ENCODE data around the gene NPR1. TPM values are rescaled to one million over a fixed set of nuclear protein-coding genes. Genes with fewer than 3 reads are reported as not detected.
A peak's percentile ranks its signal among the peaks of the same experiment; 100 is the strongest.

The NPR1 gene
- total RNA-seq, 2 experiments from 2014 or later, result 0.05 to 0.10 TPM

GRCh38 chr1:153687346-153688125, 9.0 kb downstream of the NPR1 start:
- CTCF ChIA-PET, result interaction anchor here (0.5 kb wide), 1 partner anchor 176 kb away, joined by 3 read pairs; no protein-coding TSS in a partner anchor
- Mint-ChIP-seq H3K9me3 (no peaks in the 10 kb centered on the region), H3K27ac (no peak overlapping the region), H3K36me3 (ENCODE audit: low read depth) (no peaks in the 10 kb centered on the region), H3K4me3 (no peak overlapping the region), H3K4me1 (ENCODE audit: low read depth) (peaks cover 9% of the 10 kb centered on the region), H3K27me3 (ENCODE audit: low read depth) (peaks cover 2% of the 10 kb centered on the region)
- intact Hi-C loops (cut with micrococcal nuclease), result no loop called here
- no peak for DNase-seq

GRCh38 chr1:153688276-153688675, 9.8 kb downstream of the NPR1 start:
- Mint-ChIP-seq H3K27ac (no peak overlapping the region), H3K9me3 (no peaks in the 10 kb centered on the region), H3K4me1 (ENCODE audit: low read depth) (peaks cover 9% of the 10 kb centered on the region), H3K4me3 (no peak overlapping the region), H3K36me3 (ENCODE audit: low read depth) (no peaks in the 10 kb centered on the region), H3K27me3 (ENCODE audit: low read depth) (peaks cover 2% of the 10 kb centered on the region)
- intact Hi-C loops (cut with micrococcal nuclease), result no loop called here
- CTCF ChIA-PET, result no interaction called here
- DNase-seq, result no peak

- Mint-ChIP-seq H3K27me3 (ENCODE audit: low read depth) (peaks cover 2% of the 10 kb centered on the region), H3K4me3 (no peak overlapping the region), H3K36me3 (ENCODE audit: low read depth) (no peaks in the 10 kb centered on the region), H3K4me1 (ENCODE audit: low read depth) (peaks cover 9% of the 10 kb centered on the region), H3K9me3 (no peaks in the 10 kb centered on the region), H3K27ac (no peak overlapping the region)
- no peak for DNase-seq
- intact Hi-C loops (cut with micrococcal nuclease), result no loop called here
- CTCF ChIA-PET, result no interaction called here
Measured at GRCh38 chr1:153688736-153689328, 10.3 kb downstream of the NPR1 start.

- Mint-ChIP-seq H3K27ac (no peak overlapping the region), H3K36me3 (ENCODE audit: low read depth) (no peaks in the 10 kb centered on the region), H3K27me3 (ENCODE audit: low read depth) (no peaks in the 10 kb centered on the region), H3K4me3 (no peak overlapping the region), H3K4me1 (ENCODE audit: low read depth) (peaks cover 12% of the 10 kb centered on the region), H3K9me3 (no peaks in the 10 kb centered on the region)
- intact Hi-C loops (cut with micrococcal nuclease), result no loop called here
- DNase-seq, result no peak
- CTCF ChIA-PET, result no interaction called here
Measured at GRCh38 chr1:153693466-153693865, 15.0 kb downstream of the NPR1 start.

GRCh38 chr1:153696741-153697140, 18.3 kb downstream of the NPR1 start:
- peaks cover 3% of the 10 kb centered on the region for H3K4me1 Mint-ChIP-seq (ENCODE audit: low read depth)
- DNase-seq, result no peak
- H3K36me3 Mint-ChIP-seq (ENCODE audit: low read depth), result no peaks in the 10 kb centered on the region
- intact Hi-C loops (cut with micrococcal nuclease), result no loop called here
- no peaks in the 10 kb centered on the region for H3K9me3 Mint-ChIP-seq
- H3K27me3 Mint-ChIP-seq (ENCODE audit: low read depth), result no peaks in the 10 kb centered on the region
- CTCF ChIA-PET, result no interaction called here
- H3K4me3 Mint-ChIP-seq, result no peak overlapping the region
- no peak overlapping the region for H3K27ac Mint-ChIP-seq

- peaks cover 3% of the 10 kb centered on the region for H3K4me1 Mint-ChIP-seq (ENCODE audit: low read depth)
- CTCF ChIA-PET, result no interaction called here
- no peaks in the 10 kb centered on the region for H3K36me3 Mint-ChIP-seq (ENCODE audit: low read depth)
- H3K9me3 Mint-ChIP-seq, result no peaks in the 10 kb centered on the region
- intact Hi-C loops (cut with micrococcal nuclease), result no loop called here
- no peak for DNase-seq
- no peaks in the 10 kb centered on the region for H3K27me3 Mint-ChIP-seq (ENCODE audit: low read depth)
- no peak overlapping the region for H3K27ac Mint-ChIP-seq
- H3K4me3 Mint-ChIP-seq, result no peak overlapping the region
Measured at GRCh38 chr1:153697191-153698019, 18.9 kb downstream of the NPR1 start.

- Mint-ChIP-seq H3K4me1 (ENCODE audit: low read depth) (peaks cover 3% of the 10 kb centered on the region), H3K27me3 (ENCODE audit: low read depth) (no peaks in the 10 kb centered on the region), H3K27ac (no peak overlapping the region), H3K4me3 (no peak overlapping the region), H3K36me3 (ENCODE audit: low read depth) (no peaks in the 10 kb centered on the region), H3K9me3 (no peaks in the 10 kb centered on the region)
- intact Hi-C loops (cut with micrococcal nuclease), result no loop called here
- CTCF ChIA-PET, result no interaction called here
- peak; percentile 21 for DNase-seq
Measured at GRCh38 chr1:153698020-153698922, 19.8 kb downstream of the NPR1 start.

GRCh38 chr1:153698923-153699714, 20.6 kb downstream of the NPR1 start:
- H3K27me3 Mint-ChIP-seq (ENCODE audit: low read depth), result no peaks in the 10 kb centered on the region
- intact Hi-C loops (cut with micrococcal nuclease), result no loop called here
- CTCF ChIA-PET, result interaction anchor here (0.6 to 0.7 kb wide), 3 partner anchors 73 to 97 kb away, joined by 3 to 4 read pairs (median 3); no protein-coding TSS in a partner anchor
- no peak overlapping the region for H3K4me3 Mint-ChIP-seq
- no peaks in the 10 kb centered on the region for H3K36me3 Mint-ChIP-seq (ENCODE audit: low read depth)
- H3K4me1 Mint-ChIP-seq (ENCODE audit: low read depth), result peaks cover 3% of the 10 kb centered on the region
- H3K9me3 Mint-ChIP-seq, result no peaks in the 10 kb centered on the region
- DNase-seq, result no peak
- no peak overlapping the region for H3K27ac Mint-ChIP-seq

GRCh38 chr1:153699768-153700167, 21.3 kb downstream of the NPR1 start:
- no peak for DNase-seq
- Mint-ChIP-seq H3K4me3 (no peak overlapping the region), H3K27me3 (ENCODE audit: low read depth) (no peaks in the 10 kb centered on the region), H3K4me1 (ENCODE audit: low read depth) (peaks cover 3% of the 10 kb centered on the region), H3K27ac (no peak overlapping the region), H3K9me3 (no peaks in the 10 kb centered on the region), H3K36me3 (ENCODE audit: low read depth) (no peaks in the 10 kb centered on the region)
- CTCF ChIA-PET, result interaction anchor here (0.6 to 0.7 kb wide), 3 partner anchors 73 to 96 kb away, joined by 3 to 4 read pairs (median 3); no protein-coding TSS in a partner anchor
- intact Hi-C loops (cut with micrococcal nuclease), result no loop called here

GRCh38 chr1:153705484-153705883, 27.0 kb downstream of the NPR1 start:
- no peaks in the 10 kb centered on the region for H3K27me3 Mint-ChIP-seq (ENCODE audit: low read depth)
- H3K4me1 Mint-ChIP-seq (ENCODE audit: low read depth), result no peaks in the 10 kb centered on the region
- H3K27ac Mint-ChIP-seq, result no peak overlapping the region
- no peaks in the 10 kb centered on the region for H3K36me3 Mint-ChIP-seq (ENCODE audit: low read depth)
- no peaks in the 10 kb centered on the region for H3K9me3 Mint-ChIP-seq
- intact Hi-C loops (cut with micrococcal nuclease), result no loop called here
- H3K4me3 Mint-ChIP-seq, result no peak overlapping the region
- CTCF ChIA-PET, result no interaction called here
- no peak for DNase-seq

- Mint-ChIP-seq H3K36me3 (ENCODE audit: low read depth) (no peaks in the 10 kb centered on the region), H3K27me3 (ENCODE audit: low read depth) (no peaks in the 10 kb centered on the region), H3K27ac (no peak overlapping the region), H3K4me1 (ENCODE audit: low read depth) (no peaks in the 10 kb centered on the region), H3K4me3 (no peak overlapping the region), H3K9me3 (no peaks in the 10 kb centered on the region)
- intact Hi-C loops (cut with micrococcal nuclease), result no loop called here
- CTCF ChIA-PET, result no interaction called here
- DNase-seq, result no peak
Measured at GRCh38 chr1:153711026-153711425, 32.5 kb downstream of the NPR1 start.
